GM12874 (cell line): ENCODE measurements around the gene STEEP1.
A peak's percentile ranks its signal among the peaks of the same experiment; 100 is the strongest.

Experiments used
- CTCF ChIP-seq: IDR thresholded peaks from 2 replicates; pipeline ENCODE4 v1.5.1; 2011; ENCODE audit warnings: low read depth, mild to moderate bottlenecking, control low read depth, low read length, moderate library complexity; ENCODE audit not compliant: insufficient read depth

STEEP1 gene

GRCh38 chrX:119570351-119570835, 5.2 kb upstream of the STEEP1 start:
- no peak for TF ChIP-seq CTCF

- TF ChIP-seq CTCF, result no peak
Measured at GRCh38 chrX:119552508-119552907, 12.7 kb downstream of the STEEP1 start.

GRCh38 chrX:119549327-119550016, 15.7 kb downstream of the STEEP1 start:
- no peak for TF ChIP-seq CTCF

GRCh38 chrX:119541188-119541587, 24.0 kb downstream of the STEEP1 start:
- TF ChIP-seq CTCF, result no peak

- TF ChIP-seq CTCF, result peak; percentile 23; the same call in 1 of the 2 replicates
Measured at GRCh38 chrX:119539872-119540271, 25.3 kb downstream of the STEEP1 start.

GRCh38 chrX:119537487-119537886, 27.7 kb downstream of the STEEP1 start:
- no peak for TF ChIP-seq CTCF

GRCh38 chrX:119529345-119530276, 35.6 kb downstream of the STEEP1 start:
- TF ChIP-seq CTCF, result no peak
